MM.1S (cell line): ENCODE results near the gene DCUN1D5.

Source experiments
- EZH2 ChIP-seq: fragments of 300-600 bp; sonication (generic); optimal IDR thresholded peaks from 2 replicates; pipeline ENCODE3; 2017; ENCODE audit warnings: low read depth, mild to moderate bottlenecking, antibody characterized with exemption, low read length, mixed read lengths
- EZH2phosphoT487 ChIP-seq: fragments of 300-600 bp; sonication (generic); IDR thresholded peaks from 2 replicates; pipeline ENCODE4 v1.6.1; 2018; ENCODE audit warnings: antibody characterized with exemption, low read length
- TF ChIP-seq, protein P1 (sequence below): fragments of 300-600 bp; sonication (generic); IDR thresholded peaks from 2 replicates; pipeline ENCODE4 v1.5.1; 2016; ENCODE audit warnings: antibody characterized with exemption, low read length, mixed read lengths

DNA sequence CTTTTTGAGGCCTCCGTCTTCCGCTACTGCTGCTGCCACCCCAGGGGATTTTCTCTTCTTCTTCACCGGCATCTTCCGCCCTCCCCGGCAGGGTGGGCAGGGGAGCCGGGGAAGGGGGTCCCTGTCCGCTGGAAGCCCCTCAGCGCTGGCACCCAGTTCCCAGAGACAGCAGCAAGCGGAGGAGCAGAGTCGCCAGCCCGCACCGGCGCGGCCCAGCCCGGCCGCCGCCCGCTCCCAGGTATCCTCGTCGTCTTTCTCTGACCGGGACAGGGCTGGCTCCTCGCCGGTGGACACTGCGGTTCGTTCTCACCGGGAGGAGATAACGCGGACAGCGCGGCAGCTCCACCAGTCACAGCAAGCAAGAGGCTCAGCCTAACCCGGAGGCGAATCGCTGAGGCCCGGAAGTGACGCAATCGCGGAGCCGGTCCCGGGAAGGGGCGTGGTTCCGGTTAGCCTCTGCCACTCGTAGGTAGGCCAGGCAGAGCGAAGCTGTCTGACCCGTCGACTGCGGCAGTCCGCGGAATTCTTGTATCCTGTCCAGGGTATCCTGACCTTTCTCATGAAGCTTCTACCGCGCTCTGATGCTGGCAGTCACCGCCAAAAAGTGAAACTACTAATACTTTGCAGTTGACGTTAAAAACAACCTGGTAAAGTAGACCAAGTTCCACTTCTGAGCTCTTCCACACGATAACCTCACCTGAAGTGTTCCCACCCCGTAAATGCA is at the start of gene DCUN1D5:
- TF ChIP-seq, protein P1, sequence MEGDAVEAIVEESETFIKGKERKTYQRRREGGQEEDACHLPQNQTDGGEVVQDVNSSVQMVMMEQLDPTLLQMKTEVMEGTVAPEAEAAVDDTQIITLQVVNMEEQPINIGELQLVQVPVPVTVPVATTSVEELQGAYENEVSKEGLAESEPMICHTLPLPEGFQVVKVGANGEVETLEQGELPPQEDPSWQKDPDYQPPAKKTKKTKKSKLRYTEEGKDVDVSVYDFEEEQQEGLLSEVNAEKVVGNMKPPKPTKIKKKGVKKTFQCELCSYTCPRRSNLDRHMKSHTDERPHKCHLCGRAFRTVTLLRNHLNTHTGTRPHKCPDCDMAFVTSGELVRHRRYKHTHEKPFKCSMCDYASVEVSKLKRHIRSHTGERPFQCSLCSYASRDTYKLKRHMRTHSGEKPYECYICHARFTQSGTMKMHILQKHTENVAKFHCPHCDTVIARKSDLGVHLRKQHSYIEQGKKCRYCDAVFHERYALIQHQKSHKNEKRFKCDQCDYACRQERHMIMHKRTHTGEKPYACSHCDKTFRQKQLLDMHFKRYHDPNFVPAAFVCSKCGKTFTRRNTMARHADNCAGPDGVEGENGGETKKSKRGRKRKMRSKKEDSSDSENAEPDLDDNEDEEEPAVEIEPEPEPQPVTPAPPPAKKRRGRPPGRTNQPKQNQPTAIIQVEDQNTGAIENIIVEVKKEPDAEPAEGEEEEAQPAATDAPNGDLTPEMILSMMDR: no peak
- TF ChIP-seq EZH2 (no peak), EZH2phosphoT487 (no peak)
